Loucy (cell line): ENCODE data around the gene SND1.

Source experiments
- H2AFZ ChIP-seq: fragments of 200-600 bp; sonication (generic); 2 replicates; pipeline ENCODE4 v1.6.0; 2016; ENCODE audit warnings: antibody characterized with exemption, mild to moderate bottlenecking, low read length, moderate library complexity
- H3F3A ChIP-seq: fragments of 200-600 bp; 2 replicates; pipeline ENCODE4 v1.6.0; 2016; ENCODE audit warnings: antibody characterized with exemption, low read depth, mild to moderate bottlenecking
- H3K27me3 ChIP-seq: fragments of 200-600 bp; sonication (generic); 2 replicates; pipeline ENCODE4 v1.6.1; 2014; ENCODE audit warnings: low read length, mild to moderate bottlenecking; ENCODE audit not compliant: insufficient read depth, poor library complexity, severe bottlenecking
- H3K36me3 ChIP-seq: fragments of 200-600 bp; sonication (generic); 2 replicates; pipeline ENCODE4 v1.6.1; 2016; ENCODE audit warnings: low read length; ENCODE audit not compliant: insufficient read depth
- H3K4me1 ChIP-seq: fragments of 200-600 bp; sonication (generic); 2 replicates; pipeline ENCODE4 v1.5.1; 2014; ENCODE audit warnings: low read length, mild to moderate bottlenecking; ENCODE audit not compliant: insufficient read depth, poor library complexity, severe bottlenecking
- H3K4me2 ChIP-seq: fragments of 200-600 bp; sonication (generic); 2 replicates; pipeline ENCODE4 v1.6.0; 2014; ENCODE audit warnings: antibody characterized with exemption, low read length, low read depth, mild to moderate bottlenecking; ENCODE audit not compliant: poor library complexity, severe bottlenecking
- H3K4me3 ChIP-seq: fragments of 200-600 bp; sonication (generic); 2 replicates; pipeline ENCODE4 v1.5.1; 2014; ENCODE audit warnings: low read length, mild to moderate bottlenecking, mixed read lengths; ENCODE audit not compliant: poor library complexity, severe bottlenecking
- H3K79me2 ChIP-seq: fragments of 200-600 bp; sonication (generic); 2 replicates; pipeline ENCODE4 v1.6.1; 2014; ENCODE audit warnings: low read length; ENCODE audit not compliant: insufficient read depth
- H3K9ac ChIP-seq: fragments of 200-600 bp; sonication (generic); 2 replicates; pipeline ENCODE4 v1.6.0; 2014; ENCODE audit warnings: mild to moderate bottlenecking, low read depth, low read length, moderate library complexity; ENCODE audit not compliant: poor library complexity, severe bottlenecking
- H3K9me2 ChIP-seq: fragments of 200-600 bp; sonication (generic); replicated peaks from 2 replicates; pipeline ENCODE4 v1.6.1; 2016; ENCODE audit warnings: low read depth, low read length, mixed read lengths
- H3K9me3 ChIP-seq: fragments of 200-600 bp; sonication (generic); 2 replicates; pipeline ENCODE4 v1.6.1; 2014; ENCODE audit warnings: mild to moderate bottlenecking, antibody characterized with exemption, low read length, low read depth; ENCODE audit not compliant: insufficient read depth
- H4K20me1 ChIP-seq: fragments of 200-600 bp; sonication (generic); 2 replicates; pipeline ENCODE4 v1.6.0; 2014; ENCODE audit warnings: antibody characterized with exemption, low read length, mild to moderate bottlenecking; ENCODE audit not compliant: insufficient read depth, poor library complexity, severe bottlenecking
- EZH2phosphoT487 ChIP-seq: fragments of 200-600 bp; IDR thresholded peaks from 2 replicates; pipeline ENCODE4 v1.6.1; 2018; ENCODE audit warnings: antibody characterized with exemption, mild to moderate bottlenecking, moderate library complexity, borderline replicate concordance
- TF ChIP-seq, protein P1 (sequence below): fragments of 200-600 bp; sonication (generic); conservative IDR thresholded peaks from 2 replicates; pipeline ENCODE4 v1.5.1; 2014; ENCODE audit warnings: mild to moderate bottlenecking, antibody characterized with exemption, low read length

The SND1 gene

DNA sequence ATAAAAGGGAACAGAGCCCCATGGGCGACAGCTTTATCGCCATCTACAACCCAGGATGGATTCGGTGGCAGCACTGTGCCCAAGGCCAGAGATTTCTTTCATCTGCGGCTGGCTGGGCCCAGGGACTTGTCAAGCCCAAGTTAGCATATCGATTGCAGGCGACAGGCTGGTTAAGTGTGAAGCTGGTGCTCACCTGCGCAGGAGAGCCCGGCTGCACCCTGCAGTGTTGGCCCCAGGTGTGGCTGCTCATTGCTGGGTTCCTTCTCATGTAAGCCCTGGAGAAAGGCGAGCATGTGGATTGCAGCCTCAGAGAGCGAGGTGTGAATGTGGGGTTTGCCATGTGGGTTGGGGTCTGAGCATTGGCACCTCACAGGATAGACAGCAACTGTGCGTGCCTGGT lies 419.8 kb downstream of the SND1 start:
- H3K9me2 ChIP-seq = no peaks in the 10 kb centered on the region
- no peak overlapping the region for H3K4me3 ChIP-seq
- no peaks in the 10 kb centered on the region for H4K20me1 ChIP-seq
- TF ChIP-seq, protein P1, sequence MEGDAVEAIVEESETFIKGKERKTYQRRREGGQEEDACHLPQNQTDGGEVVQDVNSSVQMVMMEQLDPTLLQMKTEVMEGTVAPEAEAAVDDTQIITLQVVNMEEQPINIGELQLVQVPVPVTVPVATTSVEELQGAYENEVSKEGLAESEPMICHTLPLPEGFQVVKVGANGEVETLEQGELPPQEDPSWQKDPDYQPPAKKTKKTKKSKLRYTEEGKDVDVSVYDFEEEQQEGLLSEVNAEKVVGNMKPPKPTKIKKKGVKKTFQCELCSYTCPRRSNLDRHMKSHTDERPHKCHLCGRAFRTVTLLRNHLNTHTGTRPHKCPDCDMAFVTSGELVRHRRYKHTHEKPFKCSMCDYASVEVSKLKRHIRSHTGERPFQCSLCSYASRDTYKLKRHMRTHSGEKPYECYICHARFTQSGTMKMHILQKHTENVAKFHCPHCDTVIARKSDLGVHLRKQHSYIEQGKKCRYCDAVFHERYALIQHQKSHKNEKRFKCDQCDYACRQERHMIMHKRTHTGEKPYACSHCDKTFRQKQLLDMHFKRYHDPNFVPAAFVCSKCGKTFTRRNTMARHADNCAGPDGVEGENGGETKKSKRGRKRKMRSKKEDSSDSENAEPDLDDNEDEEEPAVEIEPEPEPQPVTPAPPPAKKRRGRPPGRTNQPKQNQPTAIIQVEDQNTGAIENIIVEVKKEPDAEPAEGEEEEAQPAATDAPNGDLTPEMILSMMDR = no peak
- TF ChIP-seq EZH2phosphoT487 = no peak
- no peak overlapping the region for H3K9ac ChIP-seq
- no peaks in the 10 kb centered on the region for H3K27me3 ChIP-seq
- no peaks in the 10 kb centered on the region for H3K79me2 ChIP-seq
- no peaks in the 10 kb centered on the region for H3F3A ChIP-seq
- H3K36me3 ChIP-seq = peaks cover 28% of the 10 kb centered on the region; the same call in 1 of the 2 replicates
- H3K9me3 ChIP-seq = no peaks in the 10 kb centered on the region
- H3K4me2 ChIP-seq = no peak overlapping the region
- peaks cover 16% of the 10 kb centered on the region for H3K4me1 ChIP-seq
- H2AFZ ChIP-seq = no peak overlapping the region

DNA sequence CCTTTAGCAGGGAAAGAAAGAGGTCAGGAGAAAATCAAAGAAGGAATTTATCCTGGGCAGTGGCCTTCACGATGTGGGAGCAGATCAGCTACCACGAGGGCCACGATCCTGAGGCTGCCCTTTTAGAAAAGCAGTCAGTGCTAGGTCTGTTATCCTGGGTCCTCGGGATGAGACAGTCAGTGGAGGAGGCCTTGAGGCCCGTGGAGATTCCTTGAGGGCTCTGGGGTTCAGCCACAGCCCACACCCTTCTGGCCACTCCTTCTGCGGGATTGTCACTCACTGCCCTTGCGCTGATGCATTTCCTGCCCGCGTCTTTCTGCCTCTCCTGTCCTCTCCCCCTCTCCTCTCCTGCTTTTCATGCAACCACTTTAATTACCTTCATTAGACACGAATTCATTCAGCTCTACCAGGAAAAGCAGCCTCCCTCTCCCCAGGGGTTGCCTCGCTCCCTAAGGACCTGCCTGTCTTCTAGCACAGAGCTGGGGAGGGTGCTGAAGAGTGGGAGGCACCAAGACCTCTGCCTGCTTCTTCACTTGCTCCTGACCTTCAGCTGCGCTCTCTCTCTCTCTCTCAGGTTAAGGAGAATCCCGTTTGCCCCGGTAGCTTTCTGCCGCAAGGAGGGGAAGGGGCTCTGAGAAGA lies 421.8 kb downstream of the SND1 start:
- H3K9me2 ChIP-seq = no peaks in the 10 kb centered on the region
- H3K36me3 ChIP-seq = peaks cover 42% of the 10 kb centered on the region; the same call in 1 of the 2 replicates
- no peaks in the 10 kb centered on the region for H3F3A ChIP-seq
- H4K20me1 ChIP-seq = no peaks in the 10 kb centered on the region
- H3K79me2 ChIP-seq = no peaks in the 10 kb centered on the region
- H3K27me3 ChIP-seq = no peaks in the 10 kb centered on the region
- no peaks in the 10 kb centered on the region for H3K9me3 ChIP-seq
- H3K4me3 ChIP-seq = no peak overlapping the region
- TF ChIP-seq, protein P1 = no peak
- TF ChIP-seq EZH2phosphoT487 = no peak
- no peak overlapping the region for H3K4me2 ChIP-seq
- H3K4me1 ChIP-seq = peaks cover 3% of the 10 kb centered on the region
- no peak overlapping the region for H3K9ac ChIP-seq
- H2AFZ ChIP-seq = no peak overlapping the region

DNA sequence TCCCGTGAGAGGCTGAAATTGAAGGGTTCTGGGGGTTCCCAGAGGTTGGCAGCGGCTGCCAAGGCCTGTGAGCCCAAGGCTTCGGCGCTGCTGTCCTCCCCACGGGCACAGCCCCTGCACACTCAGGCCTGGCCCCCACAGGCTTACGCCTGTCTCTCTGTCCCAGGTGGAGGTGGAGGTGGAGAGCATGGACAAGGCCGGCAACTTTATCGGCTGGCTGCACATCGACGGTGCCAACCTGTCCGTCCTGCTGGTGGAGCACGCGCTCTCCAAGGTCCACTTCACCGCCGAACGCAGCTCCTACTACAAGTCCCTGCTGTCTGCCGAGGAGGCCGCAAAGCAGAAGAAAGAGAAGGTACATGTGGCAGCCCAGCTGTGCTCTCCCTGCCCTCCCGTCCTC lies 422.3 kb downstream of the SND1 start:
- peaks cover 3% of the 10 kb centered on the region for H3K4me1 ChIP-seq
- TF ChIP-seq EZH2phosphoT487 = no peak
- TF ChIP-seq, protein P1 = no peak
- no peak overlapping the region for H3K4me2 ChIP-seq

More for the DNA sequence above, 422.3 kb downstream of the SND1 start:
- Histone ChIP-seq H3F3A (no peaks in the 10 kb centered on the region), H3K9me2 (no peaks in the 10 kb centered on the region), H2AFZ (no peak overlapping the region), H3K9me3 (no peaks in the 10 kb centered on the region), H3K79me2 (no peaks in the 10 kb centered on the region), H4K20me1 (no peaks in the 10 kb centered on the region), H3K36me3 (peaks cover 47% of the 10 kb centered on the region; the same call in 1 of the 2 replicates), H3K4me3 (no peak overlapping the region), H3K9ac (no peak overlapping the region), H3K27me3 (no peaks in the 10 kb centered on the region)
